H1 (cell line): Measurements from ENCODE around the gene NASP. TPM values are rescaled to one million over a fixed set of nuclear protein-coding genes. Genes with fewer than 3 reads are reported as not detected.

Experiments used
- CREB1 ChIP-seq: IDR thresholded peaks from 2 replicates; pipeline ENCODE4 v1.6.1; 2012; ENCODE audit warnings: inconsistent platforms
- polyA plus RNA-seq, 7 experiments: library from polyadenylated mRNA; depleted of rRNA in 3 of 7; stranded (reverse) in 5 of 7; unstranded in 2 of 7; fragments of >200 nt in 5 of 7; fragments of 200-250 nt in 2 of 7; gene quantifications; 1 replicate in 5 of 7; 2 replicates in 1 of 7; 4 replicates in 1 of 7; pipeline versions ENCODE4 v1.2.1 to v1.2.3, GENCODE V29; 2011 to 2013; ENCODE audit warnings: missing spikeins in 2 of 7, mixed read lengths in 2 of 7
- total RNA-seq: library from RNA; stranded (reverse); fragmentation: NEBNext Ultra II Directional; extraction: Animal tissue kit (Norgen Biotek cat#: 25700); gene quantifications from 2 replicates; pipeline ENCODE4 v1.2.1, GENCODE V29; 2021

Gene NASP
- total and polyA plus RNA-seq, 2 of the 8 experiments (the other 6 are each of a cell fraction or from before 2014, with no cell fraction given): 263 to 647 TPM

DNA sequence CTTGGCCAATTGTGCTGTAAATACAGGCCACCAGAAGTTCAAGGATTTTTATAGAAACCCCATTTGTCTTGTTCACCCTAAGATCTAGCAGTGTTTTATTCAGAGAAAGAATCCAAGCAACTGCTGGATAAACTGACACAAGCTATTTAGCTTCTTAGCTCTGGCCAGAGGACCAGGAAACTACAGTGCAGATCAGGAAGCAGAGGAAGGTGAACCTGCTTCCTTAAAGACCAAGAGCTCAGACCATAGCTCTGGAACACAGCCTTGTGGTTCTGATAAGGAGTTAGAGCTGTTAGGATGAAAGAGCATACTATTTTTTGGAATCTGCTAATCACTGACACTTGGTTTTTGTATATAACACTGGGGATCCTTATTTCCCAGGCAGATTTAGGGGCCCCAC is 45.2 kb downstream of the NASP start (continued):
- TF ChIP-seq CREB1: no peak
- TF ChIP-seq, all 59 proteins: peak for 0
